OCI-M2 (cell line): ENCODE measurements around the gene ITPRIPL1.

Experiments used
- DNase-seq: peaks from one replicate; lab custom pipeline; 2025; ENCODE audit not compliant: unreplicated experiment; lab: John Stamatoyannopoulos, UW

ITPRIPL1 gene

GRCh38 chr2:96353606-96354101, 28.5 kb downstream of the ITPRIPL1 start:
- no peak for DNase-seq

- DNase-seq, result no peak
These were observed 29.4 kb downstream of the ITPRIPL1 start for GRCh38 chr2:96354492-96354891.

- no peak for DNase-seq
These were observed 31.8 kb downstream of the ITPRIPL1 start for GRCh38 chr2:96356889-96357288.

GRCh38 chr2:96359310-96359709, 34.2 kb downstream of the ITPRIPL1 start:
- DNase-seq, result no peak

- no peak for DNase-seq
These were observed 34.7 kb downstream of the ITPRIPL1 start for GRCh38 chr2:96359866-96360265.

- DNase-seq, result no peak
These were observed 36.6 kb downstream of the ITPRIPL1 start for GRCh38 chr2:96361751-96362150.

- no peak for DNase-seq
These were observed 44.1 kb downstream of the ITPRIPL1 start for GRCh38 chr2:96369186-96369585.

- DNase-seq, result no peak
These were observed 49.3 kb downstream of the ITPRIPL1 start for GRCh38 chr2:96374211-96374951.
